Smooth muscle cell (in vitro differentiated cells): ENCODE measurements around the gene PELI2. TPM values are rescaled to one million over a fixed set of nuclear protein-coding genes. Genes with fewer than 3 reads are reported as not detected.

ENCODE experiments used
- DNase-seq: peaks from one replicate; lab custom pipeline; 2025; ENCODE audit not compliant: unreplicated experiment; lab: John Stamatoyannopoulos, UW
- H2AFZ ChIP-seq: fragments of 200-600 bp; sonication (generic); 2 replicates; pipeline ENCODE4 v1.6.0; 2016; ENCODE audit warnings: antibody characterized with exemption, low read depth, mild to moderate bottlenecking
- H3F3A ChIP-seq: fragments of 200-600 bp; sonication (generic); 2 replicates; pipeline ENCODE4 v1.6.0; 2017; ENCODE audit warnings: antibody characterized with exemption, low read depth
- H3K27ac ChIP-seq: fragments of 200-600 bp; sonication (generic); 2 replicates; pipeline ENCODE4 v1.5.1; 2016; ENCODE audit warnings: low read depth, mild to moderate bottlenecking
- H3K27me3 ChIP-seq: fragments of 200-600 bp; sonication (generic); 2 replicates; pipeline ENCODE4 v1.6.1; 2016; ENCODE audit warnings: low read depth, mild to moderate bottlenecking
- H3K36me3 ChIP-seq: fragments of 200-600 bp; sonication (generic); 2 replicates; pipeline ENCODE4 v1.5.1; 2016; ENCODE audit warnings: low read depth
- H3K4me1 ChIP-seq: fragments of 200-600 bp; sonication (generic); 2 replicates; pipeline ENCODE4 v1.5.1; 2016; ENCODE audit warnings: low read depth
- H3K4me2 ChIP-seq: fragments of 200-600 bp; sonication (generic); 2 replicates; pipeline ENCODE4 v1.6.0; 2016; ENCODE audit warnings: mild to moderate bottlenecking
- H3K4me3 ChIP-seq: fragments of 200-600 bp; sonication (generic); 2 replicates; pipeline ENCODE4 v1.5.1; 2016; ENCODE audit warnings: mild to moderate bottlenecking
- H3K79me2 ChIP-seq: fragments of 200-600 bp; sonication (generic); 2 replicates; pipeline ENCODE4 v1.6.0; 2016; ENCODE audit warnings: low read depth, mild to moderate bottlenecking
- H3K9ac ChIP-seq: fragments of 200-600 bp; sonication (generic); 2 replicates; pipeline ENCODE4 v1.6.0; 2016; ENCODE audit warnings: low read depth
- H3K9me3 ChIP-seq: fragments of 200-600 bp; sonication (generic); replicated peaks from 2 replicates; pipeline ENCODE4 v1.5.1; 2016; ENCODE audit warnings: low read depth
- H4K20me1 ChIP-seq: fragments of 200-600 bp; sonication (generic); 2 replicates; pipeline ENCODE4 v1.6.0; 2016; ENCODE audit warnings: low read depth
- CTCF ChIP-seq: fragments of 200-600 bp; sonication (generic); IDR thresholded peaks from 2 replicates; pipeline ENCODE4 v1.5.1; 2017; ENCODE audit warnings: borderline replicate concordance, mild to moderate bottlenecking, antibody characterized with exemption; ENCODE audit not compliant: insufficient read depth, poor library complexity, severe bottlenecking
- WGBS: methylation state at CpG from one replicate; pipeline ENCODE4 v1.1.7; 2016; ENCODE audit warnings: low lambda C conversion rate; 5-methylcytosine and 5-hydroxymethylcytosine counted together
- polyA plus RNA-seq: library from polyadenylated mRNA; unstranded; fragments of >200 nt; fragmentation: Nextera tagmentation; extraction: Ambion mirVana; gene quantifications from 2 replicates; pipeline ENCODE4 v1.2.1, GENCODE V29; 2016
- total RNA-seq: library from RNA; depleted of rRNA; stranded (reverse); fragments of >200 nt; gene quantifications from 2 replicates; pipeline ENCODE4 v1.2.3, GENCODE V29; 2014

The PELI2 gene
- total and polyA plus RNA-seq, 2 experiments from 2014 or later, result 4.6 to 9.1 TPM

- no peak overlapping the region for H3K4me3 ChIP-seq
- H3K79me2 ChIP-seq, result peaks cover 4% of the 10 kb centered on the region
- no peaks in the 10 kb centered on the region for H4K20me1 ChIP-seq
- no peak overlapping the region for H2AFZ ChIP-seq
- H3K36me3 ChIP-seq, result no peaks in the 10 kb centered on the region
- no peak overlapping the region for H3K9ac ChIP-seq
- no peaks in the 10 kb centered on the region for H3K9me3 ChIP-seq
- no peak overlapping the region for H3K4me2 ChIP-seq
- 98% methylated on average over 1 of the region's 1 CpG for WGBS
- H3K27me3 ChIP-seq, result no peaks in the 10 kb centered on the region
- peaks cover 28% of the 10 kb centered on the region for H3K4me1 ChIP-seq
- no peak overlapping the region for H3K27ac ChIP-seq
- peaks cover 16% of the 10 kb centered on the region for H3F3A ChIP-seq
- TF ChIP-seq CTCF, result no peak
- no peak for DNase-seq
Measured at GRCh38 chr14:56193347-56193746, 75.1 kb downstream of the PELI2 start.

DNA sequence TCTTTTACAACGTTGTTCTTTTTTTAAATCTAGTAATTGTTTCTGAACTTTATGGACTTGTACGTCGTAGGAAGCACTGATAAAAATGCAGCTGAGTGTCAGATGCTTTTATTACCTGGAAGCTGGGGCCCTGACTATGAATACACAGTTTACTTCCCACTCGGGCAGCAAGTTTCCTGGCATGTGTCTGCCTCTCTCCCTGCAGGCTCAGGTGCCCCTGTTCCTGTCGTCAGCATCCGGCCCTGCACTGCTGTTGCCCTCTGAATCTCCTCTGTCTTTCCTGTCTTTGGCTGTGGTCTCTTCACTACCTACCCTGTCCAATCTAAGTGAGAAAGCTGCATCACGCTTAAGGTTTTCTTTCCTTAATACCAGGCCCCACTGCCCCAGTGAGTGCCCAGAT, 75.8 kb downstream of the PELI2 start:
- Histone ChIP-seq H3K79me2 (peaks cover 7% of the 10 kb centered on the region), H3K4me1 (peaks cover 33% of the 10 kb centered on the region), H3K27ac (no peak overlapping the region), H4K20me1 (no peaks in the 10 kb centered on the region), H3K4me3 (no peak overlapping the region), H3F3A (peaks cover 16% of the 10 kb centered on the region), H3K9me3 (no peaks in the 10 kb centered on the region), H3K9ac (no peak overlapping the region), H3K27me3 (no peaks in the 10 kb centered on the region), H3K4me2 (no peak overlapping the region), H2AFZ (no peak overlapping the region), H3K36me3 (no peaks in the 10 kb centered on the region)
- no peak for DNase-seq
- 91% methylated on average over 7 of the region's 7 CpGs for WGBS
- no peak for TF ChIP-seq CTCF

GRCh38 chr14:56195223-56195622, 77.0 kb downstream of the PELI2 start:
- TF ChIP-seq CTCF, result no peak
- H3F3A ChIP-seq, result peaks cover 16% of the 10 kb centered on the region
- no peak overlapping the region for H3K4me2 ChIP-seq
- no peak overlapping the region for H3K4me3 ChIP-seq
- H3K9me3 ChIP-seq, result no peaks in the 10 kb centered on the region
- H3K27me3 ChIP-seq, result no peaks in the 10 kb centered on the region
- H3K79me2 ChIP-seq, result peaks cover 7% of the 10 kb centered on the region
- H3K36me3 ChIP-seq, result no peaks in the 10 kb centered on the region
- no peaks in the 10 kb centered on the region for H4K20me1 ChIP-seq
- peaks cover 33% of the 10 kb centered on the region for H3K4me1 ChIP-seq
- H3K27ac ChIP-seq, result peak overlapping the region; percentile 87
- H2AFZ ChIP-seq, result no peak overlapping the region
- H3K9ac ChIP-seq, result no peak overlapping the region
- DNase-seq, result no peak
- 41% methylated on average over 5 of the region's 5 CpGs for WGBS

- Histone ChIP-seq H3K4me2 (peak overlapping the region; percentile 56), H3K9ac (peak overlapping the region; percentile 61)
- 59% methylated on average over 6 of the region's 6 CpGs for WGBS
Measured at GRCh38 chr14:56195704-56196103, 77.5 kb downstream of the PELI2 start.

More at GRCh38 chr14:56195704-56196103, 77.5 kb downstream of the PELI2 start:
- H3K79me2 ChIP-seq, result peaks cover 7% of the 10 kb centered on the region
- peaks cover 33% of the 10 kb centered on the region for H3K4me1 ChIP-seq
- H3K9me3 ChIP-seq, result no peaks in the 10 kb centered on the region
- H4K20me1 ChIP-seq, result no peaks in the 10 kb centered on the region
- no peak for DNase-seq
- TF ChIP-seq CTCF, result no peak
- no peak overlapping the region for H2AFZ ChIP-seq
- peaks cover 16% of the 10 kb centered on the region for H3F3A ChIP-seq
- H3K4me3 ChIP-seq, result no peak overlapping the region
- peak overlapping the region; percentile 87 for H3K27ac ChIP-seq
- no peaks in the 10 kb centered on the region for H3K36me3 ChIP-seq
- no peaks in the 10 kb centered on the region for H3K27me3 ChIP-seq
